IMR-90 (cell line): Measurements from ENCODE around the gene TAOK1.
A peak's percentile ranks its signal among the peaks of the same experiment; 100 is the strongest.

Experiments used
- CEBPB ChIP-seq: IDR thresholded peaks from 2 replicates; pipeline ENCODE4 v1.6.1; 2012; ENCODE audit warnings: low read depth, low read length, improper control_type of control experiment
- MXI1 ChIP-seq: IDR thresholded peaks from 2 replicates; pipeline ENCODE4 v1.6.1; 2012; ENCODE audit warnings: low read depth, mild to moderate bottlenecking, low read length, moderate library complexity, borderline replicate concordance
- POLR2A ChIP-seq: IDR thresholded peaks from 2 replicates; pipeline ENCODE4 v1.6.1; 2012; ENCODE audit warnings: mild to moderate bottlenecking, low read depth, low read length
- RAD21 ChIP-seq: IDR thresholded peaks from 2 replicates; pipeline ENCODE4 v1.6.1; 2012; ENCODE audit warnings: low read length, improper control_type of control experiment
- RFX5 ChIP-seq: IDR thresholded peaks from 2 replicates; pipeline ENCODE4 v1.8.0; 2012; ENCODE audit warnings: low read depth, mild to moderate bottlenecking, low read length, moderate library complexity
- TF ChIP-seq, protein P1 (sequence below): conservative IDR thresholded peaks from 2 replicates; pipeline ENCODE4 v1.5.1; 2012; ENCODE audit warnings: mild to moderate bottlenecking, low read depth, low read length, improper control_type of control experiment
- TF ChIP-seq, protein P2 (sequence below): fragments of 150-350 bp; IDR thresholded peaks from 2 replicates; pipeline ENCODE4 v1.6.1; 2016; ENCODE audit warnings: low read depth, mild to moderate bottlenecking, low read length, moderate library complexity, borderline replicate concordance

DNA sequence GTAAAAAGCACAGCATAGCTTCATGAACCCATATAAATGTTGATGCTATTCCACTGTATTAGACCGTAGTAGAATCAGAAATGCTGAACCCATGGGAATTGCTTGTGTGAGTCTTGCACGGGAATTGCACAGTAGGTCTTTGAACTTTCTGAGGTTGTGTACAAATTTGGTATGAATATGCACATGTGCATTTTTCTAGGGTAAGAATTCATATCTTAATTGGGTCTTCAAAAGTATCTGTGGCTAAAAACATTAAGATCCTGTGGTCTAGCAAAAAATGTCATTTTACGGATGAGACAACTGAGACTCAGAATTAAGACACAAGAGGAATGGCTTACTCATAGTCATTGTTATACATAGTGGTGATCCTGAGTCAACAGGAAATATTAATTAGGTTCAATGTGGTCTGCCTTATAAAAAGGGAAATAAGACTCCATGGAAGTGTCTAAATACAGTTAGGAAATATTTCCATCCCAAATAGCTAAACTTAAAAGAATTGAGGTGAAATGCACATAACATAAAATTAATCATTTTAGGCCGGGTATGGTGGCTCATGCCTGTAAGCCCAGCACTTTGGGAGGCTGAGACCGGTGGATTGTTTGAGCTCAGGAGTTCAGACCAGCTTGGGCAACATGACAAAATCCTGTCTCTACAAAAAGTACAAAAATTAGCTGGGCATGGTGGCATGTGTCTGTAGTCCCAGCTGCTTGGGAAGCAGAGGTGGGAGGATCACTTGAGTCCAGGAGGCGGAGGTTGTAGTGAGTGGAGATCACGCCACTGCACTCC lies 22.8 kb downstream of the TAOK1 start:
- no peak for TF ChIP-seq RFX5
- TF ChIP-seq, protein P1, sequence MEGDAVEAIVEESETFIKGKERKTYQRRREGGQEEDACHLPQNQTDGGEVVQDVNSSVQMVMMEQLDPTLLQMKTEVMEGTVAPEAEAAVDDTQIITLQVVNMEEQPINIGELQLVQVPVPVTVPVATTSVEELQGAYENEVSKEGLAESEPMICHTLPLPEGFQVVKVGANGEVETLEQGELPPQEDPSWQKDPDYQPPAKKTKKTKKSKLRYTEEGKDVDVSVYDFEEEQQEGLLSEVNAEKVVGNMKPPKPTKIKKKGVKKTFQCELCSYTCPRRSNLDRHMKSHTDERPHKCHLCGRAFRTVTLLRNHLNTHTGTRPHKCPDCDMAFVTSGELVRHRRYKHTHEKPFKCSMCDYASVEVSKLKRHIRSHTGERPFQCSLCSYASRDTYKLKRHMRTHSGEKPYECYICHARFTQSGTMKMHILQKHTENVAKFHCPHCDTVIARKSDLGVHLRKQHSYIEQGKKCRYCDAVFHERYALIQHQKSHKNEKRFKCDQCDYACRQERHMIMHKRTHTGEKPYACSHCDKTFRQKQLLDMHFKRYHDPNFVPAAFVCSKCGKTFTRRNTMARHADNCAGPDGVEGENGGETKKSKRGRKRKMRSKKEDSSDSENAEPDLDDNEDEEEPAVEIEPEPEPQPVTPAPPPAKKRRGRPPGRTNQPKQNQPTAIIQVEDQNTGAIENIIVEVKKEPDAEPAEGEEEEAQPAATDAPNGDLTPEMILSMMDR, result no peak
- no peak for TF ChIP-seq MXI1
- TF ChIP-seq POLR2A, result no peak
- TF ChIP-seq RAD21, result no peak
- TF ChIP-seq, protein P2, sequence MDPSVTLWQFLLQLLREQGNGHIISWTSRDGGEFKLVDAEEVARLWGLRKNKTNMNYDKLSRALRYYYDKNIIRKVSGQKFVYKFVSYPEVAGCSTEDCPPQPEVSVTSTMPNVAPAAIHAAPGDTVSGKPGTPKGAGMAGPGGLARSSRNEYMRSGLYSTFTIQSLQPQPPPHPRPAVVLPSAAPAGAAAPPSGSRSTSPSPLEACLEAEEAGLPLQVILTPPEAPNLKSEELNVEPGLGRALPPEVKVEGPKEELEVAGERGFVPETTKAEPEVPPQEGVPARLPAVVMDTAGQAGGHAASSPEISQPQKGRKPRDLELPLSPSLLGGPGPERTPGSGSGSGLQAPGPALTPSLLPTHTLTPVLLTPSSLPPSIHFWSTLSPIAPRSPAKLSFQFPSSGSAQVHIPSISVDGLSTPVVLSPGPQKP, result no peak
- TF ChIP-seq CEBPB, result peak; percentile 29; the same call in 1 of the 2 replicates
